Astrocyte (in vitro differentiated cells and primary cell): ENCODE results near the gene PLD3. TPM values are rescaled to one million over a fixed set of nuclear protein-coding genes. Genes with fewer than 3 reads are reported as not detected.
"Not testable (repeated sequence)": the region's sequence is repeated elsewhere in the genome, so short reads cannot be mapped to it uniquely, and the experiment has no call there.

ENCODE experiments used
- DNase-seq: peaks from one replicate; pipeline ENCODE4 v3.0.0-alpha.2; 2010; ENCODE audit warnings: low read depth
- FAIRE-seq: peaks from 2 replicates; lab custom pipeline; 2011; peaks lifted over from hg19 to GRCh38; lab: Jason Lieb, UNC
- H2AFZ ChIP-seq: 2 replicates; pipeline ENCODE4 v1.6.0; 2012; ENCODE audit warnings: low read depth, low read length, inconsistent platforms
- H3K27ac ChIP-seq: 2 replicates; pipeline ENCODE4 v1.5.1; 2011; ENCODE audit warnings: low read depth, low read length, inconsistent platforms
- H3K27me3 ChIP-seq: 2 replicates; pipeline ENCODE4 v1.6.0; 2011; ENCODE audit warnings: low read length, inconsistent platforms; ENCODE audit not compliant: insufficient read depth
- H3K36me3 ChIP-seq: 2 replicates; pipeline ENCODE4 v1.5.1; 2011; ENCODE audit warnings: low read length, inconsistent platforms; ENCODE audit not compliant: insufficient read depth
- H3K4me1 ChIP-seq: 2 replicates; pipeline ENCODE4 v1.5.1; 2011; ENCODE audit warnings: low read length, inconsistent platforms; ENCODE audit not compliant: insufficient read depth
- H3K4me2 ChIP-seq: 2 replicates; pipeline ENCODE4 v1.6.0; 2012; ENCODE audit warnings: low read length, inconsistent platforms
- H3K4me3 ChIP-seq: 2 replicates; pipeline ENCODE4 v1.5.1; 2011; ENCODE audit warnings: low read depth, mild to moderate bottlenecking, low read length, inconsistent platforms; ENCODE audit not compliant: insufficient read depth
- H3K79me2 ChIP-seq: 2 replicates; pipeline ENCODE4 v1.6.0; 2012; ENCODE audit warnings: mild to moderate bottlenecking, low read length, inconsistent platforms; ENCODE audit not compliant: insufficient read depth
- H3K9ac ChIP-seq: 2 replicates; pipeline ENCODE4 v1.6.0; 2012; ENCODE audit warnings: mild to moderate bottlenecking, low read length, inconsistent platforms
- H3K9me3 ChIP-seq: 2 replicates; pipeline ENCODE4 v1.5.1; 2012; ENCODE audit warnings: low read depth, mild to moderate bottlenecking, low read length, inconsistent platforms; ENCODE audit not compliant: insufficient read depth
- H4K20me1 ChIP-seq: 2 replicates; pipeline ENCODE4 v1.6.0; 2012; ENCODE audit warnings: low read length, inconsistent platforms; ENCODE audit not compliant: insufficient read depth
- H3K27ac Mint-ChIP-seq: one replicate; pipeline ENCODE4 v1.8.0; 2021; ENCODE audit warnings: mild to moderate bottlenecking, mixed read lengths; ENCODE audit not compliant: unreplicated experiment
- H3K27me3 Mint-ChIP-seq: one replicate; pipeline ENCODE4 v1.8.0; 2021; ENCODE audit warnings: low read depth, mixed read lengths; ENCODE audit not compliant: unreplicated experiment
- H3K36me3 Mint-ChIP-seq: one replicate; pipeline ENCODE4 v1.8.0; 2021; ENCODE audit warnings: low read depth, mixed read lengths; ENCODE audit not compliant: unreplicated experiment
- H3K4me1 Mint-ChIP-seq: one replicate; pipeline ENCODE4 v1.8.0; 2021; ENCODE audit warnings: low read depth, mixed read lengths; ENCODE audit not compliant: unreplicated experiment
- H3K4me3 Mint-ChIP-seq: one replicate; pipeline ENCODE4 v1.8.0; 2021; ENCODE audit warnings: mild to moderate bottlenecking, moderate library complexity, mixed read lengths; ENCODE audit not compliant: unreplicated experiment
- H3K9me3 Mint-ChIP-seq: one replicate; pipeline ENCODE4 v1.8.0; 2021; ENCODE audit warnings: mild to moderate bottlenecking, mixed read lengths; ENCODE audit not compliant: unreplicated experiment
- CTCF ChIP-seq: IDR thresholded peaks from 2 replicates; pipeline ENCODE4 v1.5.1; 2011; ENCODE audit warnings: low read depth, mild to moderate bottlenecking, inconsistent platforms, low read length, moderate library complexity; ENCODE audit not compliant: insufficient read depth
- EZH2 ChIP-seq: IDR thresholded peaks from 2 replicates; pipeline ENCODE4 v1.6.1; 2012; ENCODE audit warnings: mild to moderate bottlenecking, low read length, inconsistent platforms; ENCODE audit not compliant: insufficient read depth
- total RNA-seq: library from RNA; stranded (reverse); gene quantifications from 2 replicates; pipeline ENCODE4 v1.2.1, GENCODE V29; 2021

PLD3 gene
- total RNA-seq, 1 donor from 2014 or later = 728 TPM

GRCh38 chr19:40367577-40368434, 19.3 kb downstream of the PLD3 start:
- no peaks in the 10 kb centered on the region for H3K27me3 ChIP-seq
- no peaks in the 10 kb centered on the region for H3K27me3 Mint-ChIP-seq
- no peak overlapping the region for H3K4me3 ChIP-seq
- no peak for FAIRE-seq
- peaks cover 16% of the 10 kb centered on the region for H3K4me1 Mint-ChIP-seq
- no peak overlapping the region for H3K27ac ChIP-seq
- no peaks in the 10 kb centered on the region for H3K9me3 Mint-ChIP-seq
- H3K36me3 Mint-ChIP-seq = peaks cover 12% of the 10 kb centered on the region
- H3K4me1 ChIP-seq = peaks cover 13% of the 10 kb centered on the region
- DNase-seq = no peak
- H4K20me1 ChIP-seq = peaks cover 24% of the 10 kb centered on the region
- peaks cover 3% of the 10 kb centered on the region for H3K36me3 ChIP-seq
- no peak overlapping the region for H3K4me2 ChIP-seq
- no peaks in the 10 kb centered on the region for H3K9me3 ChIP-seq
- H3K4me3 Mint-ChIP-seq = peak overlapping the region; percentile 89
- no peak overlapping the region for H2AFZ ChIP-seq
- H3K79me2 ChIP-seq = no peaks in the 10 kb centered on the region
- TF ChIP-seq EZH2 (no peak), CTCF (no peak)
- H3K9ac ChIP-seq = no peak overlapping the region
- H3K27ac Mint-ChIP-seq = peak overlapping the region; percentile 43

GRCh38 chr19:40369797-40370196, 21.3 kb downstream of the PLD3 start:
- H3K79me2 ChIP-seq = no peaks in the 10 kb centered on the region
- no peak for DNase-seq
- Mint-ChIP-seq H3K4me1 (peaks cover 12% of the 10 kb centered on the region), H3K27ac (no peak overlapping the region), H3K9me3 (no peaks in the 10 kb centered on the region), H3K27me3 (no peaks in the 10 kb centered on the region), H3K4me3 (no peak overlapping the region), H3K36me3 (peaks cover 16% of the 10 kb centered on the region)
- H3K4me1 ChIP-seq = peaks cover 13% of the 10 kb centered on the region
- H3K9ac ChIP-seq = no peak overlapping the region
- no peak overlapping the region for H3K4me2 ChIP-seq
- no peaks in the 10 kb centered on the region for H3K9me3 ChIP-seq
- TF ChIP-seq CTCF (no peak), EZH2 (no peak)
- no peaks in the 10 kb centered on the region for H3K27me3 ChIP-seq
- peaks cover 27% of the 10 kb centered on the region for H4K20me1 ChIP-seq
- peaks cover 3% of the 10 kb centered on the region for H3K36me3 ChIP-seq
- H2AFZ ChIP-seq = no peak overlapping the region
- H3K4me3 ChIP-seq = no peak overlapping the region
- FAIRE-seq = no peak
- no peak overlapping the region for H3K27ac ChIP-seq

- not testable (repeated sequence) for H3K27ac ChIP-seq, H3K9me3 ChIP-seq, DNase-seq, H3K27me3 ChIP-seq, H3K27me3 Mint-ChIP-seq, FAIRE-seq, H3K4me2 ChIP-seq, H3K9me3 Mint-ChIP-seq, H3K36me3 ChIP-seq, H3K79me2 ChIP-seq, H3K4me3 ChIP-seq, H3K27ac Mint-ChIP-seq, H2AFZ ChIP-seq, H3K9ac ChIP-seq, H3K4me3 Mint-ChIP-seq
- H3K4me1 Mint-ChIP-seq = peaks cover 12% of the 10 kb centered on the region
- H3K4me1 ChIP-seq = peaks cover 13% of the 10 kb centered on the region
- peaks cover 27% of the 10 kb centered on the region for H4K20me1 ChIP-seq
- peaks cover 20% of the 10 kb centered on the region for H3K36me3 Mint-ChIP-seq
These were observed 21.8 kb downstream of the PLD3 start for GRCh38 chr19:40370253-40370652.
